Caco-2 (cell line): ENCODE measurements around the gene ZFPL1. TPM values are rescaled to one million over a fixed set of nuclear protein-coding genes. Genes with fewer than 3 reads are reported as not detected.

Experiments
- BruUV-seq: library from RNA; stranded (reverse); fragments of 400-500 nt; replicated peaks from 2 replicates; lab custom pipeline; 2021; lab: Mats Ljungman, UMichigan
- CTCF ChIA-PET: fragments of 300-600 bp; sonication (Branson Sonifier 250); formaldehyde crosslinking; loops from one replicate; lab custom pipeline; 2022; ENCODE audit warnings: antibody characterized with exemption; lab: Charles Lee
- POLR2A ChIA-PET: fragments of 300-600 bp; sonication (Branson Sonifier 250); formaldehyde crosslinking; loops from one replicate; lab custom pipeline; 2022; ENCODE audit warnings: antibody characterized with exemption; lab: Charles Lee
- DNase-seq, 2 experiments: peaks; one replicate each; pipeline versions ENCODE4 v3.0.0 to v3.0.0-alpha.2; 2020 to 2022
- H3K27me3 ChIP-seq: replicated peaks from 2 replicates; pipeline ENCODE4 v1.6.0; 2011; ENCODE audit warnings: low read length; ENCODE audit not compliant: control insufficient read depth, insufficient read depth
- H3K36me3 ChIP-seq: 2 replicates; pipeline ENCODE4 v1.5.1; 2011; ENCODE audit warnings: low read length; ENCODE audit not compliant: control insufficient read depth, insufficient read depth
- H3K4me1 ChIP-seq: fragments of 250-450 bp; sonication (Bioruptor Pico); 2 replicates; pipeline ENCODE4 v1.5.1; 2020; ENCODE audit warnings: mild to moderate bottlenecking
- H3K4me3 ChIP-seq: 2 replicates; pipeline ENCODE4 v1.5.1; 2011; ENCODE audit warnings: low read depth, mild to moderate bottlenecking, control low read depth, low read length
- H3K9me3 ChIP-seq: fragments of 250-450 bp; sonication (Bioruptor Pico); 2 replicates; pipeline ENCODE4 v1.5.1; 2020; ENCODE audit warnings: mild to moderate bottlenecking, moderate library complexity
- H3K27ac Mint-ChIP-seq: one replicate; pipeline ENCODE4 v1.8.0; 2022; ENCODE audit warnings: mixed read lengths; ENCODE audit not compliant: unreplicated experiment
- H3K27me3 Mint-ChIP-seq: one replicate; pipeline ENCODE4 v1.8.0; 2022; ENCODE audit warnings: mixed read lengths; ENCODE audit not compliant: insufficient read depth, unreplicated experiment
- H3K36me3 Mint-ChIP-seq: one replicate; pipeline ENCODE4 v1.8.0; 2022; ENCODE audit warnings: mild to moderate bottlenecking, mixed read lengths; ENCODE audit not compliant: insufficient read depth, unreplicated experiment
- H3K4me1 Mint-ChIP-seq: one replicate; pipeline ENCODE4 v1.8.0; 2022; ENCODE audit warnings: low read depth, mixed read lengths; ENCODE audit not compliant: unreplicated experiment
- H3K4me3 Mint-ChIP-seq: one replicate; pipeline ENCODE4 v1.8.0; 2022; ENCODE audit warnings: mild to moderate bottlenecking, moderate library complexity, mixed read lengths; ENCODE audit not compliant: unreplicated experiment
- H3K9me3 Mint-ChIP-seq: one replicate; pipeline ENCODE4 v1.8.0; 2022; ENCODE audit warnings: mixed read lengths; ENCODE audit not compliant: unreplicated experiment
- CTCF ChIP-seq, 2 experiments: fragments of 200-600 bp in 1 of 2; IDR thresholded peaks; 1 replicate in 1 of 2; 2 replicates in 1 of 2; pipeline versions ENCODE4 v1.5.1 to v1.8.0; 2011 to 2022; ENCODE audit warnings: antibody characterized with exemption in 1 of 2, control low read depth in 1 of 2, inconsistent platforms in 1 of 2, low read depth in 1 of 2, low read length in 1 of 2, mild to moderate bottlenecking in 1 of 2, moderate library complexity in 1 of 2; ENCODE audit not compliant: insufficient read depth in 1 of 2, severe bottlenecking in 1 of 2, unreplicated experiment in 1 of 2
- intact Hi-C: fragments of 100-400 bp; cut with micrococcal nuclease; formaldehyde crosslinking; loops from one replicate; pipeline ENCODE4 v1.10.0; 2022; ENCODE audit not compliant: unreplicated experiment
- total RNA-seq: library from RNA; stranded (reverse); gene quantifications from 2 replicates; pipeline ENCODE4 v1.2.3, GENCODE V29; 2022

Gene ZFPL1
- total RNA-seq, 1 experiment from 2014 or later, result 46.0 TPM

GRCh38 chr11:65120831-65121230 lies 36.8 kb downstream of the ZFPL1 start:
- POLR2A ChIA-PET, result interaction anchor here (2.0 to 2.5 kb wide), 2 partner anchors 8 to 10 kb away, joined by 10 to 37 read pairs; partner anchors contain the start of gene TM7SF2
- CTCF ChIA-PET, result interaction anchor here (2.3 kb wide), 1 partner anchor 9 kb away, joined by 14 read pairs; the partner anchor contains the start of gene TM7SF2

DNA sequence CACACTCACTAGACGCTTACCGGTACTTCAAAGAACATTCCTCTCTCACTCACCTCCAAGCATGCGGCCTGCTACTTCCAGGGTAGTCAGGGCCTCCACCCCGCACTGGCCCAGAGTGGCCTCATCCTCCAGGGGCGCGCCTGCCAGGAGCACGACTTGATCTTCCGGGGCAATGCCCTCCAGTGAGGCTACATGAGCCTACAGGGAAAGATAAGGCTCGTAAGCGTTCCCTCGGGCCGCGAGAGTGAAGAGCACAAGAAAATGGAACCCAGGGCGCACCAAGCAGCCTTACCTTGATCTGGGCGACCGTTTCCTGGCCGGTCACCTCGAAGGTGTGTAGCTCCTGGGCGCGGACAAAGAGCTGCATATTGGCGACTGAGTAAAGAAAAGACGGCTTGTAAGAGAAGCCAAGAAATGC lies 37.4 kb downstream of the ZFPL1 start:
- Mint-ChIP-seq H3K4me3 (peak overlapping the region; percentile 98), H3K27ac (peak overlapping the region; percentile 100), H3K4me1 (peaks cover 7% of the 10 kb centered on the region), H3K9me3 (no peaks in the 10 kb centered on the region), H3K27me3 (no peaks in the 10 kb centered on the region), H3K36me3 (peaks cover 88% of the 10 kb centered on the region)
- CTCF ChIA-PET, result interaction anchor here (0.5 to 2.3 kb wide), 9 partner anchors 8 to 264 kb away, joined by 3 to 14 read pairs (median 4); partner anchors contain the start of genes CAPN1, SYVN1 and TM7SF2
- TF ChIP-seq CTCF (IDR thresholded peaks at IDR 0.05; ENCODE audit: insufficient read depth in 1 of 2, low read depth in 1 of 2, low read length in 1 of 2, severe bottlenecking in 1 of 2, unreplicated experiment in 1 of 2), result no peak
- peak overlapping the region; percentile 61 for H3K4me3 ChIP-seq
- POLR2A ChIA-PET, result interaction anchor here (0.6 to 2.5 kb wide), 14 partner anchors 8 to 378 kb away, joined by 3 to 48 read pairs (median 4); partner anchors contain the start of genes ARL2, CAPN1, SF1 and SYVN1
- BruUV-seq, result no TSS peak
- peaks cover 13% of the 10 kb centered on the region for H3K36me3 ChIP-seq
- H3K4me1 ChIP-seq, result peaks cover 16% of the 10 kb centered on the region
- DNase-seq, result peak; percentile 52 to 55
- no peaks in the 10 kb centered on the region for H3K27me3 ChIP-seq
- H3K9me3 ChIP-seq, result no peaks in the 10 kb centered on the region
- intact Hi-C loops, result no loop called here

More at GRCh38 chr11:65120831-65121230, 36.8 kb downstream of the ZFPL1 start:
- peak overlapping the region; percentile 98 for H3K4me3 Mint-ChIP-seq
- no TSS peak for BruUV-seq
- H3K9me3 Mint-ChIP-seq, result no peaks in the 10 kb centered on the region
- intact Hi-C loops, result no loop called here
- peaks cover 21% of the 10 kb centered on the region for H3K4me1 ChIP-seq
- no peaks in the 10 kb centered on the region for H3K27me3 ChIP-seq
- peaks cover 7% of the 10 kb centered on the region for H3K4me1 Mint-ChIP-seq
- H3K36me3 ChIP-seq, result peaks cover 13% of the 10 kb centered on the region
- H3K27me3 Mint-ChIP-seq, result no peaks in the 10 kb centered on the region
- no peak for DNase-seq
- peak overlapping the region; percentile 61 for H3K4me3 ChIP-seq
- peak overlapping the region; percentile 100 for H3K27ac Mint-ChIP-seq
- TF ChIP-seq CTCF (IDR thresholded peaks at IDR 0.05; ENCODE audit: insufficient read depth in 1 of 2, low read depth in 1 of 2, low read length in 1 of 2, severe bottlenecking in 1 of 2, unreplicated experiment in 1 of 2), result no peak
- H3K36me3 Mint-ChIP-seq, result peaks cover 87% of the 10 kb centered on the region
- H3K9me3 ChIP-seq, result no peaks in the 10 kb centered on the region

DNA sequence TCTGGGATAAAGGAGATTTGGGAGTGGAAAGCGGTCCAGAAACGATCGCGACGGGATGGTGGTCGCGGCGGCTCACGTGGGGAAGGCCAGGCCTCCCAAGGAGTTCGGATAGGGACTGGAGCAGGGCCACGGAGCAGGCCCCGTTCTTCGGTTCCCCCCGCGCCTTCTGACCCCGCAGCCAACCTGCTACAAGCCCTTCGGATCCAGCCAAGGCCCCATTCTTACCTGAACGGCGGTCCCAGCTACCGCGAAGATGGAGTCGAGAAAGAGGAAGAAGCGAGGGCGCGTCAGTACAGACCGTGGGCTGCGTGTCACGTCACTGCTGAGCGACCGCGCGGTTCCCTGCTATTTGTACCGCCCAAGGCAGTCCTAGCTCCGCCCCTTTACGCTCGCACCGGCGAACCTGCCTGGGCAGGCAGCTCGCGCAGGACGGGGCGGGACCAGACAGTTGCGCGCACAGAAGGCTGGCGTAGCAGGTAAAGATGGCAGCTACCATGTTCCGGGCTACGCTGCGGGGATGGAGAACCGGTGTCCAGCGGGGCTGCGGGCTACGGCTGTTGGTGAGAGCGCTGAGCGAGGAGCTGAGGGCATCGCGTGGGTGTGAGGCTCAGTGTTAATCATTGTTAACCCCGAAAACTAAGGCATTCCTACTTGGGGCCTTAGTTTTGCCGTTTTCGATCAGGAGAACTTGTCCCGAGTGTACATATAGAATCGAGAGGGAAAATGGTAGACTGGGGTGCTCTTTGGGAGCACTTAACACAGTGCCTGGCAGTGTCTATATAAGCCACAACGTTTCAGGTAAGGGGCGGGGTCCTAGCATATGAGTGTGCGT lies 38.1 kb downstream of the ZFPL1 start, which contains the start of the genes FAU and MRPL49:
FAU (minus strand) TSS at position 270 of the 832 bp plus-strand sequence. CDS start 321 bp downstream, outside the sequence.
MRPL49 (plus strand) TSS at position 457 of the 832 bp plus-strand sequence; CDS start at position 483, 26 bp downstream.
- peaks cover 16% of the 10 kb centered on the region for H3K4me1 ChIP-seq
- Mint-ChIP-seq H3K27ac (peak within 1 kb of the TSS; percentile 100), H3K4me1 (peaks cover 7% of the 10 kb centered on the region), H3K4me3 (peak within 1 kb of the TSS; percentile 98), H3K36me3 (peaks cover 88% of the 10 kb centered on the region), H3K27me3 (no peaks in the 10 kb centered on the region), H3K9me3 (no peaks in the 10 kb centered on the region)
- H3K27me3 ChIP-seq, result no peaks in the 10 kb centered on the region
- H3K36me3 ChIP-seq, result peaks cover 13% of the 10 kb centered on the region
- no peak for TF ChIP-seq CTCF (IDR thresholded peaks at IDR 0.05; ENCODE audit: insufficient read depth in 1 of 2, low read depth in 1 of 2, low read length in 1 of 2, severe bottlenecking in 1 of 2, unreplicated experiment in 1 of 2)
- CTCF ChIA-PET, result interaction anchor here (0.5 to 2.3 kb wide), 11 partner anchors 8 to 264 kb away, joined by 3 to 14 read pairs (median 4); partner anchors contain the start of genes CAPN1, SYVN1 and TM7SF2
- peak; percentile 98 to 99 for DNase-seq
- POLR2A ChIA-PET, result interaction anchor here (0.6 to 2.5 kb wide), 16 partner anchors 9 to 377 kb away, joined by 3 to 48 read pairs (median 4); partner anchors contain the start of genes ARL2, CAPN1, SF1 and SYVN1
- peak within 1 kb of the TSS; percentile 61 for H3K4me3 ChIP-seq
- H3K9me3 ChIP-seq, result no peaks in the 10 kb centered on the region
- BruUV-seq, result TSS peak; percentile 70
- intact Hi-C loops, result loop anchor here (1.0 to 2.0 kb wide), 3 partner anchors 41 to 312 kb away; partner anchors contain the start of genes CAPN1 and MEN1
